HG03066 (cell line): Measurements from ENCODE around the gene ANKS1A.
"Not testable (repeated sequence)": the region's sequence is repeated elsewhere in the genome, so short reads cannot be mapped to it uniquely, and the experiment has no call there.

Experiments
- ATAC-seq: cut with Tn5 transposase; IDR thresholded peaks from one replicate; pipeline ENCODE4 v1.9.1; 2021; ENCODE audit warnings: low read depth; ENCODE audit not compliant: unreplicated experiment

ANKS1A gene, protein sequence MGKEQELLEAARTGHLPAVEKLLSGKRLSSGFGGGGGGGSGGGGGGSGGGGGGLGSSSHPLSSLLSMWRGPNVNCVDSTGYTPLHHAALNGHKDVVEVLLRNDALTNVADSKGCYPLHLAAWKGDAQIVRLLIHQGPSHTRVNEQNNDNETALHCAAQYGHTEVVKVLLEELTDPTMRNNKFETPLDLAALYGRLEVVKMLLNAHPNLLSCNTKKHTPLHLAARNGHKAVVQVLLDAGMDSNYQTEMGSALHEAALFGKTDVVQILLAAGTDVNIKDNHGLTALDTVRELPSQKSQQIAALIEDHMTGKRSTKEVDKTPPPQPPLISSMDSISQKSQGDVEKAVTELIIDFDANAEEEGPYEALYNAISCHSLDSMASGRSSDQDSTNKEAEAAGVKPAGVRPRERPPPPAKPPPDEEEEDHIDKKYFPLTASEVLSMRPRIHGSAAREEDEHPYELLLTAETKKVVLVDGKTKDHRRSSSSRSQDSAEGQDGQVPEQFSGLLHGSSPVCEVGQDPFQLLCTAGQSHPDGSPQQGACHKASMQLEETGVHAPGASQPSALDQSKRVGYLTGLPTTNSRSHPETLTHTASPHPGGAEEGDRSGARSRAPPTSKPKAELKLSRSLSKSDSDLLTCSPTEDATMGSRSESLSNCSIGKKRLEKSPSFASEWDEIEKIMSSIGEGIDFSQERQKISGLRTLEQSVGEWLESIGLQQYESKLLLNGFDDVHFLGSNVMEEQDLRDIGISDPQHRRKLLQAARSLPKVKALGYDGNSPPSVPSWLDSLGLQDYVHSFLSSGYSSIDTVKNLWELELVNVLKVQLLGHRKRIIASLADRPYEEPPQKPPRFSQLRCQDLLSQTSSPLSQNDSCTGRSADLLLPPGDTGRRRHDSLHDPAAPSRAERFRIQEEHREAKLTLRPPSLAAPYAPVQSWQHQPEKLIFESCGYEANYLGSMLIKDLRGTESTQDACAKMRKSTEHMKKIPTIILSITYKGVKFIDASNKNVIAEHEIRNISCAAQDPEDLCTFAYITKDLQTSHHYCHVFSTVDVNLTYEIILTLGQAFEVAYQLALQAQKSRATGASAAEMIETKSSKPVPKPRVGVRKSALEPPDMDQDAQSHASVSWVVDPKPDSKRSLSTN

DNA sequence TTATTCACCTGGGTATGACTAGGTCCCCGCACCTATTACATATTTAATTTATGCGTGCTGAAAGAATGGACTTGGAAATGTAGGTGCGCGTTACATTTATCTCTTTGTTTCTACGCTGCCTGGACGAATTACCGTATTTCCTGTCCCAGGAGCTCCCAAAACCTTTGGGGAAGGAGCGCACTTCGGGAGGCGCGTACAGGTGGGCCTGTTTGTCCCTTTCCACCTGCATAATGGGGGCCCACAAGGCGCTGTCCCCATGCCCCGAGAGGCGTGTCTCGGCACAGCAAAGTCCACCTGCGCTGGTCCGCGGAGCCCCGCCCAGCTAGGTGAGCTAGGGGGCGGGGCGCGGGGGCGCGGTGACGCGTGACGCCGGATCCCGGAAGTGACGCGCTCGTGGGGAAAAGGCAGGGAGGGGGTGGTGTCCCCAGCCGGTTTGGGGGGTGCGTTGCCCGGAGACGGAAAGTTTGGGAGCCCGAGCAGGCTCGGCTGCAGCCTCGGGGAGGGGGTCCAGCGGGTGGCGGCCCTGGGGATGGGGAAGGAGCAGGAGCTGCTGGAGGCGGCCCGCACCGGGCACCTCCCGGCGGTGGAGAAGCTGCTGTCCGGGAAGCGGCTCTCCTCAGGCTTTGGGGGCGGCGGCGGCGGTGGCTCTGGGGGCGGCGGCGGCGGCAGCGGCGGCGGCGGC is at the start of gene ANKS1A:
Gene ANKS1A (plus strand): TSS at position 382 of the 682 bp plus-strand sequence. CDS start 148 bp downstream, at position 530.
- peak; percentile 48 for ATAC-seq

DNA sequence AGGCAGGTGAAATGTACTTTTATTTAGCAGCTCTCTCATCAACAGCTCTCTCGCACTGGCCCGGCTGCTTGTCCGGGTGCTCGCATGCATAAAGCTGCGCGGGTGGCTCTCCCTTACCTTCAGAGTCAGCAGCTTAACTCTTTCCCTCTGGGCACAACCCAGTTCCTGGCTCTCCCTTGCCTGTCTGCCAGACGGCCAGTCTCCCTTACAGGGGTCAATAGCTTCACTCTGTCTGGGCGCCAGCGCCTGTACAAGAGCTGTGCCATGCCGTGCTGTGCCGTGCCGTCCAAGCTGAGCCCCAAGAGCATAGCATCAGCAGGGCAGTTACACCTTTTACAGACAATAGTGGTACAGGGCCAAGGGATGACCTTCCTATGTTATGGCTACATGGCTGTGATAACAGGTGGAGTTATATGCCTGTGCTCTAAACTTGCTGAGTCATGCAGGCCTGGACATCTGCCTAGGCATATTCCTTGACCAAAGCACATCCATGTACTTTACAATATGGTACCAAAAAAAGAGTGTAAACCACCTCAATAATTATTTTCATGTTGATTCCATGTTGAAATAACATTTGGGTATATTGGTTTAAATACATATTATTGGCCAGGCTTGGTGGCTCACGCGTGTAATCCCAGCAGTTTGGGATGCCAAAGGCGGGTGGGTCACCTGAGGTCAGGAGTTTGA is 49.2 kb upstream of the ANKS1A start:
- no peak for ATAC-seq

DNA sequence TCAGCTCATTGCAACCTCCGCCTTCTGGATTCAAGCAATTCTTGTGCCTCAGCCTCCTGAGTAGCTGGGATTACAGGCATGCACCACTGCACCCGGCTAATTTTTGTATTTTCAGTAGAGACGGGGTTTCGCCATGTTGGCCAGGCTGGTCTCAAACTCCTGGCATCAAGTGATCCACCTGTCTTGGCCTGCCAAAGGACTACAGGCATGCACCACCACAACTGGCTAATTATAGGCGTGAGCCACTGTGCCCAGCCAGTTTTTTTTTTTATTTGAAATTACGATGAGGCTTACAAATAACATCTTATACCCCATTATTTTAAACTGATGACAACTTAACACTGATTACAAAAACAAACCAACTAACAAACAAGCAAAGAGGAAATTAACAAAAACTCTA is 40.0 kb upstream of the ANKS1A start:
- ATAC-seq: not testable (repeated sequence)

DNA sequence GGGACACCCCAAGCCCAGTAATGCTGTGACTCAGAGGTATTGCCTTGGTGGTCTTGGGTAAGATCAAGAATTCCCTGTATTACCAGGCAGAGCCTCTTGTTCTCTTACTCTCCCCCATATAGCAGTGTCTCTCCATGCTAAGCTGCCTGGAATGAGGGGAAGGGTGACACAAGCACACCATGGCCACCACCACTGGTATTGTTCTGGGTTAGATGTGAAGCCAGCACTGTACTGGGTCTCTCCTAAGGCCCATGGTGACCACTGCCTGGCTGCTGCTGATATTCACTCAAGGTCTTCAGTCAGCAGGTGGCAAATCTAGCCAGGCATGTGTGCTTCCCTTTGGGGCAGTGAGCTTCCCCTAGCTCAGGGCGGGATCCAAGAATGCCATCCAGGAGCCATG is 37.7 kb upstream of the ANKS1A start:
- no peak for ATAC-seq

DNA sequence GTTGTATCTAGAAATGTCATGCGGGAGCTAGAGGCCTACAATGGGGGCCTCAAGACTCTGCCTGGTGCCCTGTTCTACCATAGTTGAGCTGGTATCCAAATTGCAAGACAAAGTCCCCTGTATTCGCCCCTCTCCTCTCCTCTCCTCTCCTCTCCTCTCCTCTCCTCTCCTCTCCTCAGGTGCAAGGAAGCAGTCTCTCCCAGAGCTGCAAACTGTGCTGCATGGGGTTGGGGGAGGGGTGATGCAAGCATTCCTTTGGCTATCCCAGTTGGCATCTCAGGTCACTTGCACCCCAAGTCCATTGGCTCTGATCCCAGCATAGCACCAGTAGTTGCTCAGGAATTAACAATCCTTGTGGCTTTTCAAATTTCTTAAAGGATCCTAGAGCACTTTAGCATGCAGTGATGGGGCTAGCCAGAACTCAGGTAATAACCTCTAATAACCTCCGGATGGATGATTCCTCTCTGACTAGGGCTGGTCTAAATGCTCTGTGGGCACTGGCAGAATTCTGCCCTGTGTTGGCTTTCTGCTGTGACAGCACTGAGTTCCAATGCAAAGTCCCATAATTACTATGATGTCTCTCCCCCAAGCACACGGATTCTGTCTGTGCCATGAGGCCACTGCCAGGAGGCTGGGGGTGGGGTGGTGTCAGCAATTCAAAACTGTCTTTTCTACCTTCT is 36.5 kb upstream of the ANKS1A start:
- ATAC-seq: no peak

DNA sequence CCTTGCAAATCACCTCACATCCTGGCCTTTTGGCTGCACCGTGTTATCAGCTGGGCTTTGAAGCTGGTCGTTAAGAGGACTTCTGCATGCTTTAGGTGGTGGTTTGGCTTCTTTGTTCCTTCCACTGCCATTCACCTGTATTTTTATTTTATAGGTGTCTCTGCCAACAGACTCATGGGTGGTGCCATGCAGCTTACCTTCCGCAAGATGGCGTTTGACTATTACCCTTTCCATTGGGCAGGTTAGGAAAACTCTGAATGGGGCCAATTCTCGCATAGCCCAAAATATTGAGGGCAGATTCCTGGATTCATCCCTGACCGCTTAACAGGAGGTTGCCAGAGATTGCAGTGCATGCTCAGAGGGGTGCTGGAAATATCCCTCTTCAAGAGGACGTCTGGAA is 33.6 kb upstream of the ANKS1A start:
- no peak for ATAC-seq

DNA sequence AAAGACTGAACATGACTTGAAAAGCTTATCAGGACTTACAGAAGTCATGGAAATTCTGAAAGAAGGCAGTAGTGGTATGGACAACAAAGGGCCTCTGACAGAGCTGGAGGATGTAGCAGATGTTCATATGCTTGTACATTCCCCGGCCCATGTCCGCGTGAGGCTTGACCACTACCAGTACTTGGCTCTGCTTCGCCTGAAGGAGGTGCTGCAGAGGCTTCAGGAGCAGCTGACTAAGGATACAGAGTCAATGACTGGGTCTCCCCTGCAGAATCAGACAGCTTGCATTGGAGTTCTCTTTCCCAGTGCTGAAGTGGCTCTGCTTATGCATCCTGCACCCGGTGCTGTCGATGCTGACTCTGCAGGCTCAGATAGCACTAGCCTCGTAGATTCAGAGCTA is 30.4 kb upstream of the ANKS1A start:
- no peak for ATAC-seq

DNA sequence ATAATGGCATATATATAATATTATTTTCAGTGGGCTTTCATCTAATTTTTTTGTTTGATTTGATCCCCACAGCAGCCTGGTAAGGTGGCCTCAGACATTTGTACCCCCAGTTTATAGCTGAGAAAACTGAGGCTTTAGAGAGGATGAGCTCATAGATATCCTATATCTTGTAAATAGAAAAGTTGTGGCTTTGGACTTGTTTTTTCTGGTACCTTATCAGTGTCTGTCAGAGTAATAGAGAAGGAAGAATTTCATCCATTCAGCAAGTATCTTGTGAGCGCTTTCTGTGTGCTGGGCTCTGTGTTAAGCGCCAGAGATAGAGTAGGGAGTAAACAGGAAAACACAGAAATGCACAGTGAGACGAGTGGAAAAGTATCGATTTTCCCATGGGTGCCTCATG is 29.1 kb upstream of the ANKS1A start:
- ATAC-seq: no peak

DNA sequence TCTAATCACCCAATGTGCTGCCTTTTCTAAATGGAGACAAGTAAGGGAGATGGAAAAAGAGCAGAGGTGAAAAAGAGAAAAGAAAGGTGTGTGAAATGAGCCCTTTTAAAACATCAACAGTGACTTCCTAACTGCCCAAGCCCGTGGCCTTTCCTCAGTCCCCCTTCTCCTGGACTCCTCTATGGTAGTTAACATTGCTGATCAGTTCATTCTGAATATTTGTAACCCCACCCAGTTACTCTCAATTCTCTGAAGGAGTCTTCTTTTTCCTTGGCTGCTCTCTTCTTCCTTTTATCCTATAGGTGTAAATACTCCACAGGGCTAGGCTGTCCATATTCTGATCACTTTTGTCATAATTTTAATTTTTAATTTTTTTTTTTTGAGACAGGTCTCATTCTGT is 28.3 kb upstream of the ANKS1A start:
- ATAC-seq: no peak

DNA sequence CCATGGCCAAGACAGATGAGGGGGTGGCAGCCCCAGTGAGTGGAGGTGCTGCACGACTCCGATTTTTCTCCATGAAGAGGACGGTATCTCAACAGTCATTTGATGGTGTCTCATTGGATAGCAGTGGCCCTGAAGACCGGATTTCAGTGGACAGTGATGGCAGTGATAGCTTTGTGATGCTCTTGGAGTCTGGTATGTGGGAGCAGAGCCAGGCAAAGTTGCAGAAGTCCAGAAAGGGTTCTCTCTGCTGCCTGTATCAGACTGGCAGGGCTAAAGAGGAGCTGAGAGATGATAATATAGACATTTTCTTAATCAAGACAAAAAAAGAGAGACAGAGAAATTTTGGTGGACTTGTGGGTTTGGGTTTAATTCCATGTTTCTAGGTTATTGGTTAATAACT is 25.0 kb upstream of the ANKS1A start:
- no peak for ATAC-seq

DNA sequence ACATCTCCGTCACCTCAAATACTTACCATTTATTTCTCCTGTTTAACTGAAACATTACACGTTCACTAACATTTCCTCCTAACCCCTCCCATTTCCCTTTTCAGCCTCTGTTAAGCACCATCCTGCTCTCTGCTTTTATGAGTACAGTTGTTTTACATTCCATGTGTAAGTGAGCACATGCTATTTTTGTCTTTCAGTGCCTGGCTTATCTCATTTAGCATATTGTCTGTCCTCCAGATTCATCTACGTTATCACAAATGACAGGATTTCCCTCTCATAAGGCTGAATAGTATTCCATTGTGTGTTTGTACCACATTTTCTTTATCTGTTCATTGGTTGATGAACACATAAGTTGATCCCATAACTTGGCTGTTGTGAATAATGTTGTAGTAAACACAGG is 23.9 kb upstream of the ANKS1A start:
- no peak for ATAC-seq

DNA sequence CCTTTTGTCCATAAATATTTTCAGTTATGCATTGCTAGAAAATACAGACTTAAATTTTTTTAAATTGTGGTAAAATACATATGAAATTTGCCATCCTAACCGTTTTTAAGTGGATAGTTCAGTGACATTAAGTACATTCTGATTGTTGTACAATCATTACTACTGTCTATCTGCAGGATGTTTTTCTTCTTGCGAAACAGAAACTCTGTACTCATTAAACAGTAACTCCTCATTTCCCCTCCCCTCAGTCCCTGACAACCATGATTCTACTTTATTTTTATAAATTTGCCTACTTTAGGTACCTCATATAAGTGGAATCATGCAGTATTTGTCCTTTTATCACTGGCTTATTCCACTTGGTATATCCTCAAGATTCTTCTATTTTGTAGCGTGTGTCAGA is 22.5 kb upstream of the ANKS1A start:
- no peak for ATAC-seq

DNA sequence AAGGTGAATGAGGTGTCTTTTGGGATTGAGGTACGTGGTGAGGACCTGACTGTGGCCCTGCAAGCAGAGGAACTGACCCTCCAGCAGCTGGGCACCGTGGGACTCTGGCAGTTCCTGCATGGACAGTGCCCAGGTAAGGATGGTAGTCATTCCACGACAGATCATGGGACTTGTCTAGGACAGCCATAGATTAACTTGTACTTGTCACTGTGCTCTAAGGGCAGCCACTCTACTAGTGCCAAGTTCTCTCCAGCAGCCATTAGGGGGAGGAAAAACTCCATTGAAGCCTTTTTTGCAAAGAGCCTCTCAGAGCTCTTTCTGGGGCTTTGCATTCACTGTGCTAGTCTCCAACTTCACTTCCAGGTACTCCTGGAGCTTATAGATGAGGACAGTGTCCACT is 21.6 kb upstream of the ANKS1A start:
- no peak for ATAC-seq

DNA sequence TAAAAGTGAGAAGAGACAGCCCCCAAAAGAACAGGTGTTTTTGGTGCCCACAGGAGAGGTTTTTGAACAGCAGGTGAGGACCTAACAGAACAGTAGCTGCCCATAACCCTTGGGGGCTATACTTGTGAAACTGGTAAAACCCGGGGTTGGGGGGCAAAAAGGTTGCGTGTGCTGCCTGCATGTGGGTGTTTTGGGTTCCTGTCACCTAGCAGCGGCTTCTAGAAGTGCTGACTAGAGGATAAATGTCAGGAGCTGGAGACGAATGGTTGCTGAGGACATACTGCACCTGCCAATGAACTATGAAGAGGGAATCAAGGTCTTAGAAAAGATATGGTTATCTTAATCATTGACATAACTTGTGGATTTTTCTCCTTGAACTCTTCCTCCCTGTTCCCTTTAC is 17.2 kb upstream of the ANKS1A start:
- ATAC-seq: no peak

DNA sequence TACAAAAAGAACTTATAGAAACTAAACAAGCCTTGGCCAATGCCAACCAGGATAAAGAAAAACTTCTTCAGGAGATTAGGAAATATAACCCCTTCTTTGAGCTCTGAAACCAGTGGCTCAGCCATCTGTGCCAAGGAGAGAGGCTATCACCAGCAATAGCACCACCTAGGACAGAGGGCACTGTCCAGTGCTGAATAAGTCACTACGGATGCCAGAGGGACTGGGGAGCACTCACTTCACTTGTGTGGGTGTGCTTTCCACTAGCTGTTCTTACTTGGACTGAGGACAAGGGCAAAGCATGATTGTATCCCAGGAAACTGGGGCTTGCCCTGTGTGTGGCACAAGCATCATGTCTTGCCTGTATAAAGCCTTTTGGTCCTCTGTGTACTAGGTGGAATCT is 16.7 kb upstream of the ANKS1A start:
- no peak for ATAC-seq

DNA sequence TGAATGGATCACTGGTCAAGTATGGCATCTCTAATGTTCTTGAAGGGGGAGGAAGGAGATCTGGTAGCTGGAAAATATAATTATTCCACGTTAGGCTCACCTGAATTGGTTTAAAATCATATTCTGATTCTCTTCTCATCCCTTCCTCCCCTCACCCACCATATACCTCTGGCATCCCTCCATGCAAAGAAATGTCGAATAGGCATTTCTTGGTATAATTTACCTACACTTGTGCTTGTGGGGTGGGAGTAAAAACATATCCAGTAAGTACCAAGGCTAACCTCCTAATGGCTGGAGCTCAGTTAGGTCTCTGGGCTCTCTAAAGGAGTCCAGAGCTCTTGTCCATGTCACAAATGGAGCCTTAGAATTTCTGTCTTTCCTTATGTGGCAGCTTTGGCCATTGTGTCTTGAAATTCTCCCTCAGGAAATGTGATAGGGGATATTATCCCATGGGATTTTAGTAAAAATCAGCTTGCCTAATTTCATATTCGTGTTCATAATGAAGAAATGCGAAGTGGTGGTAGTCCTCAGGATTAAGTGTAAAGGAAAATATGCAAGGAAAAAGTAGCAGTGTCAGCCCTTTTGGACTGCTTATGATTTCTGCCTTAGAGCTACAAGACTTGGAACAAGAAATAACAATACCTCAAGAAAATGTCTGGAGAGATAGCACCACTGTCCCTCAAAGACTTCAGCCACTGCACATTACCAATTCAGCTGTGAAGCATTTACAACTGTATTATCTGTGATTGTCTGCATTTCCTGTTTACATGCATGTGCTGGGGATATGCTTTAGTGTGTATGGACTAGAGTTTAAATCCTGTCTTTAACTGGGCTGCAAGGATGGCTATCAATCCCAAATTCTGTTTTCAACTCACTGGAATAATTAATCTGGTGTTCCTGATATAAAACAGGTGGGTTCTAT is 13.5 kb upstream of the ANKS1A start:
- no peak for ATAC-seq

DNA sequence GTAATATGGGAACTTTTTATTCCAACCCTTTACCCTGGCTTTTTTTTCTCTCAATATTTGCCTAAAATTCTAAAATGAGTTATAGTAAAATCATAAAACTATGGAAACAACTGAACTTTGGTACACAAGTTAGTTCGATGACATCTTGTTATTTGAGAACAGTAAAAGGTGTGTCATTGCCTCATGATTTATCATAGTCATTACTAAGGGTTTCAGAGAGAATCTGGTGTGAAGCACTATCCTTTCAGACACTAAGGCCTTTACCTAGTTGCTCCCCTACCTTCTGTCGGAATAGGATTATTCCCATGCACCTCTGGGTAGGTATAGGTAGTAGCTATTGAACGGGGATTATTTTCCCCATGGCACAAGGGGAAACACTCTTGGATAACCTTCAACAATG is 12.6 kb upstream of the ANKS1A start:
- no peak for ATAC-seq

DNA sequence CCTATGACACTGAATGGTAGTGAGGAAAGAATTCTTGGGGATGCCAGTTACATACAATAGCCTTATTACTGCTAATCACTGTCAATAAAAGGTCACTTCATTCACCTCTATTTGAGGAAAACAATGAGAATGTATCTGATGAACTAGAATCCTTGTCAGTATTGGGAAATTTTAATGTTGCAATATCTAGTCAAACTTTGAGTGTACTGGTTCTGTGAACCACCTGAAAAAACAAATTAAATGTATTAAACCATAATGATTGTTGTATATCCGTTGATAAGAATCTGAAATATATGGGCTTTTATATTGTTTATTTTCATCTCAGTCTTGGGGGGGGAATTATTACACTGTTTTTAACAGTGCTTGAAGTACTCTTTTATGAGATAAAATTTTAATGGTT is 11.8 kb upstream of the ANKS1A start:
- ATAC-seq: no peak
